Fibroblast of lung (primary cell): Measurements from ENCODE around the gene EPB41L5. TPM values are rescaled to one million over a fixed set of nuclear protein-coding genes. Genes with fewer than 3 reads are reported as not detected.

Source experiments
- DNase-seq, 2 donors: peaks; one replicate each; pipeline versions ENCODE4 v3.0.0 to v3.0.0-alpha.2; 2010; ENCODE audit warnings: low read depth in 2 of 2
- H2AFZ ChIP-seq: 2 replicates; pipeline ENCODE4 v1.5.1; 2012; ENCODE audit warnings: low read length, control low read depth, inconsistent platforms
- H3K27ac ChIP-seq: 2 replicates; pipeline ENCODE4 v1.5.1; 2011; ENCODE audit warnings: low read length, control low read depth; ENCODE audit not compliant: insufficient read depth
- H3K27me3 ChIP-seq: 2 replicates; pipeline ENCODE4 v1.5.1; 2011; ENCODE audit warnings: mild to moderate bottlenecking, low read length; ENCODE audit not compliant: control insufficient read depth, insufficient read depth
- H3K36me3 ChIP-seq: 2 replicates; pipeline ENCODE4 v1.5.1; 2011; ENCODE audit warnings: low read length; ENCODE audit not compliant: control insufficient read depth, insufficient read depth
- H3K4me1 ChIP-seq: 2 replicates; pipeline ENCODE4 v1.5.1; 2011; ENCODE audit warnings: low read length; ENCODE audit not compliant: control insufficient read depth, insufficient read depth; ENCODE audit errors: extremely low read depth
- H3K4me2 ChIP-seq: 2 replicates; pipeline ENCODE4 v1.5.1; 2011; ENCODE audit warnings: low read length, control low read depth; ENCODE audit not compliant: insufficient read depth; ENCODE audit errors: extremely low read depth
- H3K4me3 ChIP-seq, 4 experiments: fragments of 200-600 bp in 1 of 4; sonication (generic) in 1 of 4; replicated peaks in 1 of 4; 2 replicates each; pipeline ENCODE4 v1.5.1; 2011 to 2016; ENCODE audit warnings: low read length in 4 of 4, low read depth in 3 of 4, mild to moderate bottlenecking in 3 of 4, control low read depth in 2 of 4, inconsistent platforms in 1 of 4, mixed read lengths in 1 of 4; ENCODE audit not compliant: insufficient read depth in 1 of 4; ENCODE audit errors: control extremely low read depth in 1 of 4
- H3K79me2 ChIP-seq: 2 replicates; pipeline ENCODE4 v1.5.1; 2012; ENCODE audit warnings: mild to moderate bottlenecking, low read length, inconsistent platforms; ENCODE audit not compliant: control insufficient read depth, insufficient read depth
- H3K9ac ChIP-seq: 2 replicates; pipeline ENCODE4 v1.5.1; 2011; ENCODE audit warnings: mild to moderate bottlenecking, low read length, control low read depth; ENCODE audit not compliant: insufficient read depth
- H3K9me3 ChIP-seq: 2 replicates; pipeline ENCODE4 v1.5.1; 2012; ENCODE audit warnings: low read depth, low read length; ENCODE audit not compliant: control insufficient read depth, insufficient read depth
- H4K20me1 ChIP-seq: 2 replicates; pipeline ENCODE4 v1.5.1; 2011; ENCODE audit warnings: low read length; ENCODE audit not compliant: control insufficient read depth, insufficient read depth; ENCODE audit errors: extremely low read depth
- EZH2 ChIP-seq: IDR thresholded peaks from 2 replicates; pipeline ENCODE4 v1.5.1; 2012; ENCODE audit warnings: low read length, control low read depth, mild to moderate bottlenecking; ENCODE audit errors: missing control alignments
- polyA plus RNA-seq, 2 donors: library from polyadenylated mRNA; depleted of rRNA in 1 of 2; stranded (reverse) in 1 of 2; unstranded in 1 of 2; fragments of >200 nt; gene quantifications; 2 replicates each; pipeline ENCODE4 v1.2.1, GENCODE V29; 2011 to 2012; ENCODE audit warnings: missing spikeins in 1 of 2
- total RNA-seq: library from RNA; depleted of rRNA; stranded (reverse); fragments of >200 nt; gene quantifications from 2 replicates; pipeline ENCODE4 v1.2.1, GENCODE V29; 2014
- TF ChIP-seq, protein P1 (sequence below), 2 donors: IDR thresholded peaks in 1 of 2; conservative IDR thresholded peaks in 1 of 2; 1 replicate in 1 of 2; 2 replicates in 1 of 2; pipeline ENCODE4 v1.5.1; 2011 to 2012; ENCODE audit warnings: low read length in 2 of 2, control low read depth in 1 of 2, inconsistent platforms in 1 of 2, low read depth in 1 of 2, mild to moderate bottlenecking in 1 of 2

The EPB41L5 gene
- total and polyA plus RNA-seq, 2 donors (not counting 1 experiment from before 2014, with no cell fraction given), result 10.6 to 16.2 TPM

DNA sequence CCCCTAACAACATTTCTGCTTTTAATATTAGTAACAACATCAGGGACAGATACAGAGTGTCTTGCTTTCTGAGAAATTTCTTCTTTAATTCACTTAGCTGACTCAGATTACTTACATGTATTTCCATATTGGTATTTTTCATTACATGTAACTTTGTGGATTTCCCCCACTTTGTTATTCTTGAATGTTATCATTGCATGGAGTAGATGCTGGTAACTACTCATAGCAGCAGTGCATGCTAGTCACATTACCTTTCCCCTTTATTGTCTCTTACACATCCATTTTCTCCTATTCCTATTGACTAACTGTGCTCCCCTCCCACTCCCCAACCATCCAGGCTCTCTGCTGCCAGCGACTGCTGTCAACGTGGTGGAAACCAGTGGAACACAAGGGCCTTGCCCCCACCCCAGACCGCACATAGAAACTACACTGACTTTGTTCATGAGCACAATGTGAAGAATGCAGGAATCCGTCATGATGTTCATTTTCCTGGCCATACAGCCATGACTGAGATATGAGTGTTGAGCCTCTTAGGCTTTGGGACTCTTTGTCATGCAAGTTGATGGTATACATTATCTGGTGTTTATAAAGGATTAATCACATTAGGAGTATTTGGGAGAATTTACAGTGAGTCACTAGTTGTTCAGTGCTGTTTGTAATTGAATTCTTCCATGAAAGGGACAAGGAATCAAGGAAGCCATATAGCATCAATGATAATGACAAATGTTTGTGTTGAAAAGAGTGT lies 91.0 kb downstream of the EPB41L5 start:
- Histone ChIP-seq H3K27ac (peak overlapping the region; percentile 47), H3K27me3 (no peaks in the 10 kb centered on the region), H3K9me3 (no peaks in the 10 kb centered on the region), H3K4me3 (no peak overlapping the region), H3K4me1 (peaks cover 9% of the 10 kb centered on the region), H4K20me1 (no peaks in the 10 kb centered on the region), H3K9ac (no peak overlapping the region), H3K79me2 (no peaks in the 10 kb centered on the region), H3K4me2 (peak overlapping the region; percentile 38), H3K36me3 (no peaks in the 10 kb centered on the region), H2AFZ (no peak overlapping the region)
- peak; percentile 80 to 98 for DNase-seq
- no peak for TF ChIP-seq EZH2
- TF ChIP-seq, protein P1, sequence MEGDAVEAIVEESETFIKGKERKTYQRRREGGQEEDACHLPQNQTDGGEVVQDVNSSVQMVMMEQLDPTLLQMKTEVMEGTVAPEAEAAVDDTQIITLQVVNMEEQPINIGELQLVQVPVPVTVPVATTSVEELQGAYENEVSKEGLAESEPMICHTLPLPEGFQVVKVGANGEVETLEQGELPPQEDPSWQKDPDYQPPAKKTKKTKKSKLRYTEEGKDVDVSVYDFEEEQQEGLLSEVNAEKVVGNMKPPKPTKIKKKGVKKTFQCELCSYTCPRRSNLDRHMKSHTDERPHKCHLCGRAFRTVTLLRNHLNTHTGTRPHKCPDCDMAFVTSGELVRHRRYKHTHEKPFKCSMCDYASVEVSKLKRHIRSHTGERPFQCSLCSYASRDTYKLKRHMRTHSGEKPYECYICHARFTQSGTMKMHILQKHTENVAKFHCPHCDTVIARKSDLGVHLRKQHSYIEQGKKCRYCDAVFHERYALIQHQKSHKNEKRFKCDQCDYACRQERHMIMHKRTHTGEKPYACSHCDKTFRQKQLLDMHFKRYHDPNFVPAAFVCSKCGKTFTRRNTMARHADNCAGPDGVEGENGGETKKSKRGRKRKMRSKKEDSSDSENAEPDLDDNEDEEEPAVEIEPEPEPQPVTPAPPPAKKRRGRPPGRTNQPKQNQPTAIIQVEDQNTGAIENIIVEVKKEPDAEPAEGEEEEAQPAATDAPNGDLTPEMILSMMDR (conservative IDR thresholded peaks at IDR 0.05 in 1 of 2, IDR thresholded peaks at IDR 0.05 in 1 of 2; ENCODE audit: low read depth in 1 of 2, low read length in 2 of 2), result no peak

DNA sequence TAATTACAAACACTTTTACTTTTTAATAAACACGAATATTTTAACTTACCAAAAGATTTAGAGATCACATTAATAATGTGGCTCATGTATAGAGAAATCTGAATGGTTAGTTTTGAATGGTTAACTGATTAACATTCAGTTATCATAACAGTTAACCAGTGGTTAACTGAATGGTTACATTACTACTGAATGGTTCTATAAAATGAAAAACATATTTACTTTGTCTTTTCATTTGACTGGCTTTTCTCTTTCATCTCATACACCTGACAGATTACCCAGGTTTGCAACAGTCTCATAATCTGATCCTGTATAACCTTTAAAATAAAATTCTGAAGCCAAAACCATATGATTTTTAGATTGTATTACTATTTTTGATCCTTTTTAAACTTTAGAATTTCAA lies 91.9 kb downstream of the EPB41L5 start:
- no peak overlapping the region for H3K4me3 ChIP-seq
- peaks cover 12% of the 10 kb centered on the region for H3K4me1 ChIP-seq
- no peaks in the 10 kb centered on the region for H3K27me3 ChIP-seq
- TF ChIP-seq, protein P1 (conservative IDR thresholded peaks at IDR 0.05 in 1 of 2, IDR thresholded peaks at IDR 0.05 in 1 of 2; ENCODE audit: low read depth in 1 of 2, low read length in 2 of 2), result no peak
- no peak for TF ChIP-seq EZH2
- H3K27ac ChIP-seq, result no peak overlapping the region
- no peaks in the 10 kb centered on the region for H3K9me3 ChIP-seq
- DNase-seq, result no peak
- no peaks in the 10 kb centered on the region for H3K36me3 ChIP-seq
- H3K79me2 ChIP-seq, result no peaks in the 10 kb centered on the region
- no peak overlapping the region for H3K9ac ChIP-seq
- H4K20me1 ChIP-seq, result no peaks in the 10 kb centered on the region
- H2AFZ ChIP-seq, result no peak overlapping the region
- no peak overlapping the region for H3K4me2 ChIP-seq

DNA sequence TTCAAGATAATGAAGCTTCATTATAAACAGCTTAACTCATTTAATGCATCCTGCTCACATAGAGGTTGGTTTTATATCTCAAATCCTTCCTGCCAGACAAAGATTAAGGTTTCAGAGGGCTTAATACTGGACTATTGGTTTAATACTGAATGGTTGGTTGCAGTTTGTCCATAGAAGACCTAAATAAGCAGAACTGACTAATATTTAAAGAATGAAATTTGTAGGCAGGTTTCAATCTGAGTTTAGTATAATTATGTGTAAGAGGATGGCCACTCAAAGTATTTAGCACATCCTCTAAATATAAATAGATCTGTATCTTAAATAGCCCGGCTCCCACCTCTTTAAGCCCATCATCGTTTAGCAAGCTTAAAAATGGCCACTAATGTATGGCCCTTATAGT lies 92.5 kb downstream of the EPB41L5 start:
- Histone ChIP-seq H2AFZ (no peak overlapping the region), H4K20me1 (no peaks in the 10 kb centered on the region), H3K4me2 (no peak overlapping the region), H3K79me2 (no peaks in the 10 kb centered on the region), H3K4me3 (no peak overlapping the region), H3K27me3 (no peaks in the 10 kb centered on the region), H3K4me1 (peaks cover 12% of the 10 kb centered on the region), H3K27ac (no peak overlapping the region), H3K9me3 (no peaks in the 10 kb centered on the region), H3K9ac (no peak overlapping the region), H3K36me3 (no peaks in the 10 kb centered on the region)
- no peak for DNase-seq
- TF ChIP-seq, protein P1 (conservative IDR thresholded peaks at IDR 0.05 in 1 of 2, IDR thresholded peaks at IDR 0.05 in 1 of 2; ENCODE audit: low read depth in 1 of 2, low read length in 2 of 2), result no peak
- no peak for TF ChIP-seq EZH2
